Spleen (tissue), 11 donors: ENCODE measurements around the gene MTG2. TPM values are rescaled to one million over a fixed set of nuclear protein-coding genes. Genes with fewer than 3 reads are reported as not detected.

Experiments used
- DNase-seq: peaks from one replicate; pipeline ENCODE4 v3.0.0-alpha.2; 2020
- H3K27ac ChIP-seq, 8 donors: fragments of 200-600 bp; sonication (generic) in 7 of 8; 1 replicate in 4 of 8; 2 replicates in 4 of 8; pipeline versions ENCODE4 v1.5.0 to v1.8.0; 2016 to 2021; ENCODE audit warnings: inconsistent platforms in 4 of 8, mild to moderate bottlenecking in 4 of 8, moderate library complexity in 1 of 8
- H3K27me3 ChIP-seq, 7 donors: fragments of 200-600 bp; sonication (generic) in 6 of 7; replicated peaks in 1 of 7; 1 replicate in 4 of 7; 2 replicates in 3 of 7; pipeline versions ENCODE4 v1.5.0 to v1.8.0; 2016 to 2021; ENCODE audit warnings: inconsistent platforms in 3 of 7, mild to moderate bottlenecking in 1 of 7
- H3K36me3 ChIP-seq, 6 donors: fragments of 200-600 bp; sonication (generic) in 5 of 6; 1 replicate in 4 of 6; 2 replicates in 2 of 6; pipeline versions ENCODE4 v1.5.0 to v1.8.0; 2016 to 2021; ENCODE audit warnings: inconsistent platforms in 2 of 6
- H3K4me1 ChIP-seq, 6 donors: fragments of 200-600 bp; sonication (generic) in 5 of 6; 1 replicate in 3 of 6; 2 replicates in 3 of 6; pipeline versions ENCODE4 v1.5.0 to v1.8.0; 2016 to 2021; ENCODE audit warnings: inconsistent platforms in 3 of 6
- H3K4me3 ChIP-seq, 8 donors: fragments of 200-600 bp; sonication (generic) in 7 of 8; 1 replicate in 4 of 8; 2 replicates in 4 of 8; pipeline versions ENCODE4 v1.5.0 to v1.8.0; 2016 to 2021; ENCODE audit warnings: inconsistent platforms in 4 of 8, mild to moderate bottlenecking in 4 of 8, moderate library complexity in 2 of 8
- H3K9me3 ChIP-seq, 8 donors: fragments of 200-600 bp; sonication (generic) in 7 of 8; 1 replicate in 4 of 8; 2 replicates in 4 of 8; pipeline versions ENCODE4 v1.5.0 to v1.8.0; 2016 to 2021; ENCODE audit warnings: inconsistent platforms in 4 of 8
- POLR2A ChIP-seq, 3 donors: fragments of 450-650 bp; IDR thresholded peaks; one replicate each; pipeline ENCODE4 v1.5.1; 2017; ENCODE audit warnings: antibody characterized with exemption in 3 of 3, mild to moderate bottlenecking in 1 of 3
- POLR2AphosphoS5 ChIP-seq, 3 donors: sonication (generic); formaldehyde crosslinking; IDR thresholded peaks; one replicate each; pipeline ENCODE4 v1.5.1; 2017; ENCODE audit warnings: antibody characterized with exemption in 3 of 3
- WGBS, 5 donors: extraction: QIAGEN DNeasy Blood & Tissue Kit in 3 of 5; methylation state at CpG; one replicate each; pipeline versions ENCODE4 v1.1.5 to v1.1.7; 2013 to 2018; 5-methylcytosine and 5-hydroxymethylcytosine counted together
- intact Hi-C: fragments of 100-400 bp; cut with DNase I; formaldehyde crosslinking; loops from one replicate; pipeline ENCODE4 v1.15.0; 2023; ENCODE audit warnings: low total_unique reads
- polyA plus RNA-seq, 3 donors: library from polyadenylated mRNA; stranded (reverse); fragments of 200-250 nt; gene quantifications; one replicate each; pipeline ENCODE4 v1.2.1, GENCODE V29; 2013
- total RNA-seq, 7 donors: library from RNA; depleted of rRNA in 3 of 7; stranded (reverse); fragments of >200 nt in 3 of 7; fragmentation: NEBNext Ultra II Directional in 4 of 7; extraction: Animal tissue kit (Norgen Biotek cat#: 25700) in 4 of 7; gene quantifications; one replicate each; pipeline versions ENCODE4 v1.1.0 to v1.2.1, GENCODE V29; 2016 to 2021
- TF ChIP-seq, protein P1 (sequence below), 11 experiments: fragments of 200-600 bp in 7 of 11; fragments of 450-650 bp in 4 of 11; sonication (generic) in 4 of 11; IDR thresholded peaks in 8 of 11; conservative IDR thresholded peaks in 3 of 11; 1 replicate in 7 of 11; 2 replicates in 4 of 11; pipeline versions ENCODE4 v1.4.0 to v1.8.0; 2016 to 2021; ENCODE audit warnings: antibody characterized with exemption in 11 of 11, inconsistent platforms in 4 of 11, mild to moderate bottlenecking in 1 of 11
- donor health status: healthy with polysubstance abuse.
- donor health status: DM: no; HTN: no; CAD: no; lungs with moderate emphysema.
- donor health status: DM: no; HTN: no; CAD: no.
- donor health status: Bipolar disorder and iron deficiency.
- donor health status: healthy.
- donor health status: DM: no; HTN: no; CAD: no.
- donor health status: DM: yes; HTN: yes; CAD: no.

Gene MTG2
- total and polyA plus RNA-seq, 10 donors: 22.6 to 41.3 (median 37.6) TPM

DNA sequence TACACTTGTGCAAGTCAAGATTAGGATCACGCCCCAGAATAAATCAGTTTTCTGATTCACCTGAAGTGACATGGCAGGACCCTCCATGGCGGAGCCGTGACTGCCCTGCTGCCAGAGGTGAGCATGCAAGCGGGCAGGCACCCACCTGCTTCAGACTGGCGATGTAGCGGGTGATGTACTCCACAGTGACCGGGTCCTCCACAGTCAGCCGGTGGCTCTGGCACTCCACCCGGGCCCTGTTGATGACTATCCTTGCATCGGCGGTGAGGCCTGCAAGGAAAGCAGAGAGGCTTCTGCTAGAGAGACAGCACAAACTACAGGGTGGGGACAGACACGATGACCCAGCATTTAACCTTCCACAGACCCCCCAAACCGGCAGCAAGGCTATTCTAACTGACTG is 43.2 kb upstream of the MTG2 start:
- H3K27ac ChIP-seq: peak overlapping the region in 1 of 8 donors; percentile 6
- intact Hi-C loops: loop anchor here (5.0 kb wide), 2 partner anchors 43 to 127 kb away; partner anchors contain the start of gene MTG2
- no peak overlapping the region for H3K4me3 ChIP-seq
- TF ChIP-seq POLR2AphosphoS5 (IDR thresholded peaks at IDR 0.05): peak in 1 of 3 donors; percentile 58
- TF ChIP-seq, protein P1, sequence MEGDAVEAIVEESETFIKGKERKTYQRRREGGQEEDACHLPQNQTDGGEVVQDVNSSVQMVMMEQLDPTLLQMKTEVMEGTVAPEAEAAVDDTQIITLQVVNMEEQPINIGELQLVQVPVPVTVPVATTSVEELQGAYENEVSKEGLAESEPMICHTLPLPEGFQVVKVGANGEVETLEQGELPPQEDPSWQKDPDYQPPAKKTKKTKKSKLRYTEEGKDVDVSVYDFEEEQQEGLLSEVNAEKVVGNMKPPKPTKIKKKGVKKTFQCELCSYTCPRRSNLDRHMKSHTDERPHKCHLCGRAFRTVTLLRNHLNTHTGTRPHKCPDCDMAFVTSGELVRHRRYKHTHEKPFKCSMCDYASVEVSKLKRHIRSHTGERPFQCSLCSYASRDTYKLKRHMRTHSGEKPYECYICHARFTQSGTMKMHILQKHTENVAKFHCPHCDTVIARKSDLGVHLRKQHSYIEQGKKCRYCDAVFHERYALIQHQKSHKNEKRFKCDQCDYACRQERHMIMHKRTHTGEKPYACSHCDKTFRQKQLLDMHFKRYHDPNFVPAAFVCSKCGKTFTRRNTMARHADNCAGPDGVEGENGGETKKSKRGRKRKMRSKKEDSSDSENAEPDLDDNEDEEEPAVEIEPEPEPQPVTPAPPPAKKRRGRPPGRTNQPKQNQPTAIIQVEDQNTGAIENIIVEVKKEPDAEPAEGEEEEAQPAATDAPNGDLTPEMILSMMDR (IDR thresholded peaks at IDR 0.05 in 8 of 11, conservative IDR thresholded peaks at IDR 0.05 in 3 of 11): no peak
- no peak for TF ChIP-seq POLR2A (IDR thresholded peaks at IDR 0.05)
- peaks cover 16 to 76% (median 45%) of the 10 kb centered on the region in 6 donors for H3K4me1 ChIP-seq
- H3K36me3 ChIP-seq: peaks cover 2 to 66% (median 61%) of the 10 kb centered on the region in 6 donors
- H3K27me3 ChIP-seq: no peaks in the 10 kb centered on the region
- 91 to 97% (median 94%) methylated on average over 12 to 13 of the region's 13 CpGs for WGBS, 5 donors
- no peak for DNase-seq
- no peaks in the 10 kb centered on the region for H3K9me3 ChIP-seq

DNA sequence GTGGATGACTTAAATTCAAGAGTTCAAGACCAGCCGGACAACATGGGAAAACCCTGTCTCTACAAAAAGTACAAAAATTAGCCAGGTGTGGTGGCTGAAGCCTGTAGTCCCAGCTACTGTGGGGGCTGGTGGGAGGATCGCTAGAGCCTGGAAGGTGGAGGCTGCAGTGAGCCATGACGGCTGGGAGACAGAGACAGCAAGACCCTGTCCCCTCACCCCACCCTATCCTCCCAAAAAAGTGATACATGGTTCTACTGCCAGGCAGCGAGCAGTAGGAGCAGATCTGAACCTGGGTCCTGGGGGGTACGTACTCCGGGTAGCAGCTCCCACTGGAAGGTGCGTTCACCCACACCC is 41.8 kb upstream of the MTG2 start:
- peaks cover 2 to 52% (median 47%) of the 10 kb centered on the region in 6 donors for H3K36me3 ChIP-seq
- H3K4me1 ChIP-seq: peaks cover 16 to 76% (median 46%) of the 10 kb centered on the region in 6 donors
- H3K27me3 ChIP-seq: no peaks in the 10 kb centered on the region
- intact Hi-C loops: loop anchor here (5.0 kb wide), 1 partner anchor 41 kb away; the partner anchor contains the start of gene MTG2
- H3K9me3 ChIP-seq: no peaks in the 10 kb centered on the region
- WGBS, 5 donors: 77 to 89% (median 86%) methylated on average over 7 of the region's 7 CpGs
- TF ChIP-seq, protein P1 (IDR thresholded peaks at IDR 0.05 in 8 of 11, conservative IDR thresholded peaks at IDR 0.05 in 3 of 11): no peak
- TF ChIP-seq POLR2A (IDR thresholded peaks at IDR 0.05) (no peak), POLR2AphosphoS5 (IDR thresholded peaks at IDR 0.05) (no peak)
- H3K4me3 ChIP-seq: peak overlapping the region in 2 of 8 donors; percentile 81 to 97
- H3K27ac ChIP-seq: peak overlapping the region in 6 of 8 donors; percentile 10 to 99 (median 96)
- no peak for DNase-seq

DNA sequence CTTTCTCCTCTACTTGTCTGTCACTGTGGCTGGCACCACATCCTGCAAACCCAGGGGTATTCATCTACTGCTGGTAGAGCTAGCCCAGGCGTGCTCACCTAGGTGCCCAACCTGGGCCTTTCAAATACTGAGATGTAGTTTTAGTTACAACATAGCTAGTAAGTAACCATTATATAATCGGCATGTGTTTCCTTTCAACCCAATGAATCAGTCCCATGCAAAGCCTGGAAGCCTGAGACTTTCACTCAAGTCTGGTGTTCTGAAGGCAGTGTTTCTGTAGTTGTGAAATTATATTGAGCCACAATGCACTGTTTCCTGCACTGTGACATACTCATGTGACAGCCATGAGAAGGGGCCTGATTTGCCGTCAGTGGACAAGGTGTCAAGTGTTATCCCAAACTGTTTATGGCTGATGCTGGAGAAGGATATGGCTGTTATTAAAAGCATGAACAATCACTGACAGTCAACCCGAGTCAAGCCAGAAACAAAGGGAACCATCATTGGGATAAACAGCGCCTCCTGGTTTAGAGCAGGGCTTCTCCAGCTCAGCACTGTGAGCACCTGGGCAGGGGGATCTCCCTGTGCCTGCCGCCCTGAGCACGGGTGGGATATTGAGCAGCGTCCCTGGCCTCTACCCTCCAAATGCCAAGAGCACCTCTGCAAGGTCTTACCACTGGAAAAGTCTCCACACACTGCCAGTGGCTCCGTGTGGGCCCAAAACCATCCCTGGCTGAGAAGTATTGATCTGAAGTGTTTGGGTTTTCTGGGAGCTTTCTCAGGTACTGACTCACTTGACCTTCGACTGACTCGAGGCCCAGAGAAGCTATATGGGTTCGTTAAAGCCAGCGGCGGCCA is 41.2 kb upstream of the MTG2 start:
- H3K9me3 ChIP-seq: no peaks in the 10 kb centered on the region
- H3K4me3 ChIP-seq: peak overlapping the region; percentile 60 to 97 (median 82)
- 15 to 35% (median 20%) methylated on average over 14 of the region's 14 CpGs for WGBS, 5 donors
- DNase-seq: no peak
- H3K4me1 ChIP-seq: peaks cover 16 to 73% (median 45%) of the 10 kb centered on the region in 6 donors
- intact Hi-C loops: loop anchor here (5.0 kb wide), 1 partner anchor 41 kb away; the partner anchor contains the start of gene MTG2
- no peaks in the 10 kb centered on the region for H3K27me3 ChIP-seq
- peaks cover 2 to 46% (median 41%) of the 10 kb centered on the region in 6 donors for H3K36me3 ChIP-seq
- TF ChIP-seq, protein P1 (IDR thresholded peaks at IDR 0.05 in 8 of 11, conservative IDR thresholded peaks at IDR 0.05 in 3 of 11): peak in 2 of 11 experiments; percentile 14 to 39
- TF ChIP-seq POLR2A (IDR thresholded peaks at IDR 0.05): no peak
- H3K27ac ChIP-seq: peak overlapping the region in 7 of 8 donors; percentile 93 to 99 (median 96)
